ENCODE results near the gene UST. TPM values are rescaled to one million over a fixed set of nuclear protein-coding genes. Genes with fewer than 3 reads are reported as not detected.

The UST gene
- polyA plus RNA-seq, 1 donor (not counting 4 experiments of a cell fraction or from before 2014, with no cell fraction given) = 6.1 TPM

GRCh38 chr6:148868901-148869300 is 122.1 kb downstream of the UST start:
- Histone ChIP-seq H3K4me3 (ENCODE audit: control insufficient read depth in 2 of 3, extremely low read depth in 1 of 3, insufficient read depth in 2 of 3, low read depth in 1 of 3, low read length in 3 of 3) (peak overlapping the region in 1 of 3 experiments; percentile 16), H3K27me3 (ENCODE audit: control insufficient read depth, extremely low read depth, insufficient read depth, low read length) (no peaks in the 10 kb centered on the region), H3K9me1 (ENCODE audit: control insufficient read depth, extremely low read depth, insufficient read depth, low read length) (no peaks in the 10 kb centered on the region), H3K4me2 (ENCODE audit: control insufficient read depth, extremely low read depth, insufficient read depth, low read depth, low read length) (peak overlapping the region; percentile 68), H3K9me3 (ENCODE audit: control insufficient read depth, low read depth, low read length) (no peaks in the 10 kb centered on the region), H2AFZ (ENCODE audit: control insufficient read depth, low read length) (no peak overlapping the region), H3K36me3 (ENCODE audit: control insufficient read depth in 2 of 2, extremely low read depth in 1 of 2, insufficient read depth in 2 of 2, low read length in 2 of 2) (no peaks in the 10 kb centered on the region), H4K20me1 (ENCODE audit: control insufficient read depth, extremely low read depth, insufficient read depth, low read length) (no peaks in the 10 kb centered on the region), H3K4me1 (ENCODE audit: control insufficient read depth, extremely low read depth, insufficient read depth, low read length) (peaks cover 48% of the 10 kb centered on the region), H3K27ac (ENCODE audit: control insufficient read depth, insufficient read depth, low read length) (peak overlapping the region; percentile 74), H3K79me2 (ENCODE audit: control insufficient read depth, insufficient read depth, low read length) (no peaks in the 10 kb centered on the region), H3K9ac (ENCODE audit: control insufficient read depth, extremely low read depth, insufficient read depth, low read length) (peak overlapping the region; percentile 35)
- FAIRE-seq (peak; percentile 59), DNase-seq (ENCODE audit: low read depth, low spot score) (no peak)
- dilution Hi-C loops (cut with MboI; ENCODE audit: extremely low pct_ligation_motif_present, low sequenced_read_pairs) = no loop called here
- TF ChIP-seq EZH2 (IDR thresholded peaks at IDR 0.05; ENCODE audit: low read length) (no peak), CTCF (optimal IDR thresholded peaks at IDR 0.05 in 1 of 3, IDR thresholded peaks at IDR 0.05 in 1 of 3, conservative IDR thresholded peaks at IDR 0.05 in 1 of 3; ENCODE audit: extremely low read depth in 1 of 3, insufficient read depth in 2 of 3, low read length in 3 of 3) (no peak)

- Histone ChIP-seq H3K9me1 (ENCODE audit: control insufficient read depth, extremely low read depth, insufficient read depth, low read length) (no peaks in the 10 kb centered on the region), H3K27me3 (ENCODE audit: control insufficient read depth, extremely low read depth, insufficient read depth, low read length) (no peaks in the 10 kb centered on the region), H3K4me1 (ENCODE audit: control insufficient read depth, extremely low read depth, insufficient read depth, low read length) (peaks cover 55% of the 10 kb centered on the region), H3K9me3 (ENCODE audit: control insufficient read depth, low read depth, low read length) (no peaks in the 10 kb centered on the region), H3K27ac (ENCODE audit: control insufficient read depth, insufficient read depth, low read length) (peak overlapping the region; percentile 74), H3K79me2 (ENCODE audit: control insufficient read depth, insufficient read depth, low read length) (no peaks in the 10 kb centered on the region), H4K20me1 (ENCODE audit: control insufficient read depth, extremely low read depth, insufficient read depth, low read length) (no peaks in the 10 kb centered on the region), H3K9ac (ENCODE audit: control insufficient read depth, extremely low read depth, insufficient read depth, low read length) (no peak overlapping the region), H2AFZ (ENCODE audit: control insufficient read depth, low read length) (no peak overlapping the region), H3K36me3 (ENCODE audit: control insufficient read depth in 2 of 2, extremely low read depth in 1 of 2, insufficient read depth in 2 of 2, low read length in 2 of 2) (no peaks in the 10 kb centered on the region), H3K4me3 (ENCODE audit: control insufficient read depth in 2 of 3, extremely low read depth in 1 of 3, insufficient read depth in 2 of 3, low read depth in 1 of 3, low read length in 3 of 3) (no peak overlapping the region), H3K4me2 (ENCODE audit: control insufficient read depth, extremely low read depth, insufficient read depth, low read depth, low read length) (peak overlapping the region; percentile 68)
- DNase-seq (ENCODE audit: low read depth, low spot score) (peak; percentile 89), FAIRE-seq (peak; percentile 97)
- dilution Hi-C loops (cut with MboI; ENCODE audit: extremely low pct_ligation_motif_present, low sequenced_read_pairs) = no loop called here
- TF ChIP-seq CTCF (optimal IDR thresholded peaks at IDR 0.05 in 1 of 3, IDR thresholded peaks at IDR 0.05 in 1 of 3, conservative IDR thresholded peaks at IDR 0.05 in 1 of 3; ENCODE audit: extremely low read depth in 1 of 3, insufficient read depth in 2 of 3, low read length in 3 of 3) = no peak
- TF ChIP-seq EZH2 (IDR thresholded peaks at IDR 0.05; ENCODE audit: low read length) = no peak
These were observed 122.8 kb downstream of the UST start for GRCh38 chr6:148869585-148869984.
